K562 (cell line): Measurements from ENCODE around the gene PAFAH2. TPM values are rescaled to one million over a fixed set of nuclear protein-coding genes. Genes with fewer than 3 reads are reported as not detected.

Source experiments
- CBFA2T3 ChIP-seq: fragments of 450-650 bp; IDR thresholded peaks from 2 replicates; pipeline ENCODE4 v1.6.1; 2017
- MECOM ChIP-seq: fragments of 250-450 bp; sonication (Bioruptor Pico); IDR thresholded peaks from 2 replicates; pipeline ENCODE4 v1.8.0; 2022; ENCODE audit warnings: inconsistent platforms
- MGA ChIP-seq: fragments of 450-650 bp; IDR thresholded peaks from 2 replicates; pipeline ENCODE4 v1.6.1; 2016; ENCODE audit warnings: mild to moderate bottlenecking, moderate library complexity
- NBN ChIP-seq: fragments of 450-650 bp; IDR thresholded peaks from 2 replicates; pipeline ENCODE4 v1.6.1; 2016; ENCODE audit warnings: low read depth, mild to moderate bottlenecking
- TEAD2 ChIP-seq: fragments of 450-650 bp; IDR thresholded peaks from 2 replicates; pipeline ENCODE4 v1.6.1; 2016; ENCODE audit warnings: missing genetic modification characterization, control low read depth, missing compliant biosample characterization
- ZNF263 ChIP-seq: sonication (generic); formaldehyde crosslinking; IDR thresholded peaks from 2 replicates; pipeline ENCODE4 v1.8.0; 2022; ENCODE audit warnings: mild to moderate bottlenecking, missing genetic modification reagents, borderline replicate concordance
- polyA plus RNA-seq, 8 experiments: library from polyadenylated mRNA; depleted of rRNA in 4 of 8; stranded (reverse) in 5 of 8; unstranded in 3 of 8; fragments of >200 nt; fragmentation: Nextera tagmentation in 2 of 8; fragmentation: Illumina TruSeq in 1 of 8; extraction: Ambion mirVana in 2 of 8; extraction: Trizol in 1 of 8; gene quantifications; 2 replicates each; pipeline versions ENCODE4 v1.2.1 to v1.2.3, GENCODE V29; 2011 to 2014; ENCODE audit warnings: inconsistent platforms in 1 of 8, missing spikeins in 1 of 8
- total RNA-seq, 7 experiments: library from RNA; depleted of rRNA in 6 of 7; stranded (reverse); fragments of >200 nt in 6 of 7; fragmentation: Illumina TruSeq in 2 of 7; extraction: Trizol in 2 of 7; gene quantifications; 2 replicates each; pipeline versions ENCODE4 v1.2.1 to v1.2.3, GENCODE V29; 2011 to 2021; ENCODE audit warnings: low replicate concordance in 1 of 7

Gene PAFAH2
- total and polyA plus RNA-seq, 9 of the 15 experiments (the other 6 are each of a cell fraction or from before 2014, with no cell fraction given): 4.2 to 10.9 (median 6.8) TPM

- no peak for TF ChIP-seq MGA
- no peak for TF ChIP-seq NBN
- 0 out of 2 replicates have a peak, but pooled peaks have one; percentile 48 for TF ChIP-seq TEAD2 (tag)
- peak; percentile 25; the same call in 1 of the 2 replicates for TF ChIP-seq CBFA2T3
- peak; percentile 75 for TF ChIP-seq ZNF263 (CRISPR knock-in tag)
- peak; percentile 84 for TF ChIP-seq MECOM (CRISPR knock-in tag)
Measured at GRCh38 chr1:25991937-25992688, 5.8 kb downstream of the PAFAH2 start (continued).
